ENCODE measurements around the gene PHACTR1.

DNA sequence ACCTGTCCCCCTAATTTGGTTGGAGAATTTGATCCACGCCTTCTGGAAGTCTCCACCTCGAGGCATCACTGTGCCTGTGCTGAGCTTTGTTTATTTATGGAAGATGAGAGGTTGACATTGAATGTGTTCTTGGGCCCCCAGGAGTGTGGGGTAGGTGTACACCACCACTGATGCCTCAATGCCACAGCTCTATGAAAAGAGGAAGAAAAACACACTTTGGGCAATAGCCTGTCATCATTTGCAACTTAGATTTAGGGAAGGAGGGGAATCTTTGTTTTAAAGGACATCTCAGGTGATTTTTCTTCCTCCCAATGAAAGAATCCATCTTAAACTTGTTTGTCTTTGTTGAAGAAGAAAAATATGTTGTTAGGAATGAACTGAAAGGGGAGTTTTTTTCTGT is 569.1 kb downstream of the PHACTR1 start:
- TF ChIP-seq, protein P1, sequence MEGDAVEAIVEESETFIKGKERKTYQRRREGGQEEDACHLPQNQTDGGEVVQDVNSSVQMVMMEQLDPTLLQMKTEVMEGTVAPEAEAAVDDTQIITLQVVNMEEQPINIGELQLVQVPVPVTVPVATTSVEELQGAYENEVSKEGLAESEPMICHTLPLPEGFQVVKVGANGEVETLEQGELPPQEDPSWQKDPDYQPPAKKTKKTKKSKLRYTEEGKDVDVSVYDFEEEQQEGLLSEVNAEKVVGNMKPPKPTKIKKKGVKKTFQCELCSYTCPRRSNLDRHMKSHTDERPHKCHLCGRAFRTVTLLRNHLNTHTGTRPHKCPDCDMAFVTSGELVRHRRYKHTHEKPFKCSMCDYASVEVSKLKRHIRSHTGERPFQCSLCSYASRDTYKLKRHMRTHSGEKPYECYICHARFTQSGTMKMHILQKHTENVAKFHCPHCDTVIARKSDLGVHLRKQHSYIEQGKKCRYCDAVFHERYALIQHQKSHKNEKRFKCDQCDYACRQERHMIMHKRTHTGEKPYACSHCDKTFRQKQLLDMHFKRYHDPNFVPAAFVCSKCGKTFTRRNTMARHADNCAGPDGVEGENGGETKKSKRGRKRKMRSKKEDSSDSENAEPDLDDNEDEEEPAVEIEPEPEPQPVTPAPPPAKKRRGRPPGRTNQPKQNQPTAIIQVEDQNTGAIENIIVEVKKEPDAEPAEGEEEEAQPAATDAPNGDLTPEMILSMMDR (IDR thresholded peaks at IDR 0.05) = no peak
- no peak for TF ChIP-seq POLR2A (IDR thresholded peaks at IDR 0.05)

Data from lower leg skin (tissue), 3 donors.